SW 1271 (cell line): ENCODE results near the gene SPDYE2B.
"Not testable (repeated sequence)": the region's sequence is repeated elsewhere in the genome, so short reads cannot be mapped to it uniquely, and the experiment has no call there.

Source experiments
- DNase-seq, 2 experiments: peaks; one replicate each; lab custom pipeline; 2025; lab: John Stamatoyannopoulos, UW

The SPDYE2B gene

GRCh38 chr7:102698962-102699750 lies 49.0 kb downstream of the SPDYE2B start:
- not testable (repeated sequence) for DNase-seq
